DOHH2 (cell line): ENCODE measurements around the gene MGMT.

ENCODE experiments used
- EZH2phosphoT487 ChIP-seq: fragments of 200-600 bp; sonication (generic); IDR thresholded peaks from 2 replicates; pipeline ENCODE4 v1.6.1; 2017; ENCODE audit warnings: borderline replicate concordance, mild to moderate bottlenecking, antibody characterized with exemption, low read length, moderate library complexity, mixed read lengths
- TF ChIP-seq, protein P1 (sequence below): fragments of 200-600 bp; sonication (generic); IDR thresholded peaks from one replicate; pipeline ENCODE4 v1.5.1; 2014; ENCODE audit warnings: antibody characterized with exemption, mild to moderate bottlenecking, low read depth, low read length; ENCODE audit not compliant: poor library complexity, severe bottlenecking

GRCh38 chr10:129424978-129425377 is 42.1 kb upstream of the MGMT start:
- TF ChIP-seq, protein P1, sequence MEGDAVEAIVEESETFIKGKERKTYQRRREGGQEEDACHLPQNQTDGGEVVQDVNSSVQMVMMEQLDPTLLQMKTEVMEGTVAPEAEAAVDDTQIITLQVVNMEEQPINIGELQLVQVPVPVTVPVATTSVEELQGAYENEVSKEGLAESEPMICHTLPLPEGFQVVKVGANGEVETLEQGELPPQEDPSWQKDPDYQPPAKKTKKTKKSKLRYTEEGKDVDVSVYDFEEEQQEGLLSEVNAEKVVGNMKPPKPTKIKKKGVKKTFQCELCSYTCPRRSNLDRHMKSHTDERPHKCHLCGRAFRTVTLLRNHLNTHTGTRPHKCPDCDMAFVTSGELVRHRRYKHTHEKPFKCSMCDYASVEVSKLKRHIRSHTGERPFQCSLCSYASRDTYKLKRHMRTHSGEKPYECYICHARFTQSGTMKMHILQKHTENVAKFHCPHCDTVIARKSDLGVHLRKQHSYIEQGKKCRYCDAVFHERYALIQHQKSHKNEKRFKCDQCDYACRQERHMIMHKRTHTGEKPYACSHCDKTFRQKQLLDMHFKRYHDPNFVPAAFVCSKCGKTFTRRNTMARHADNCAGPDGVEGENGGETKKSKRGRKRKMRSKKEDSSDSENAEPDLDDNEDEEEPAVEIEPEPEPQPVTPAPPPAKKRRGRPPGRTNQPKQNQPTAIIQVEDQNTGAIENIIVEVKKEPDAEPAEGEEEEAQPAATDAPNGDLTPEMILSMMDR, result no peak
- TF ChIP-seq EZH2phosphoT487, result no peak
